ENCODE results near the gene GRN.
"Not testable (repeated sequence)": the region's sequence is repeated elsewhere in the genome, so short reads cannot be mapped to it uniquely, and the experiment has no call there.

Gene GRN

GRCh38 chr17:44363613-44364159 lies 18.6 kb downstream of the GRN start, which contains the start of gene FAM171A2:
Gene FAM171A2 (minus strand): TSS chr17:44363853. CDS start chr17:44363714, 139 bp downstream.
- DNase-seq, result peak; percentile 87

- not testable (repeated sequence) for DNase-seq
Observed at GRCh38 chr17:44365051-44365450, 19.9 kb downstream of the GRN start.

GRCh38 chr17:44367231-44367979 lies 22.3 kb downstream of the GRN start:
- no peak for DNase-seq

GRCh38 chr17:44368391-44369243 lies 23.5 kb downstream of the GRN start:
- DNase-seq, result not testable (repeated sequence)

- DNase-seq, result peak; percentile 69
Observed at GRCh38 chr17:44369414-44370023, 24.4 kb downstream of the GRN start.

GRCh38 chr17:44372036-44372435 lies 26.9 kb downstream of the GRN start:
- no peak for DNase-seq

GRCh38 chr17:44374306-44375195 lies 29.4 kb downstream of the GRN start:
- no peak for DNase-seq

- DNase-seq, result no peak
Observed at GRCh38 chr17:44375196-44376017, 30.3 kb downstream of the GRN start.

GRCh38 chr17:44376124-44376523 lies 31.0 kb downstream of the GRN start:
- DNase-seq, result peak; percentile 25

GRCh38 chr17:44376779-44377178 lies 31.7 kb downstream of the GRN start:
- DNase-seq, result no peak

GRCh38 chr17:44378171-44378705 lies 33.1 kb downstream of the GRN start:
- no peak for DNase-seq

GRCh38 chr17:44379887-44380286 lies 34.8 kb downstream of the GRN start:
- DNase-seq, result no peak

GRCh38 chr17:44380767-44381166 lies 35.7 kb downstream of the GRN start:
- DNase-seq, result no peak

GRCh38 chr17:44381810-44382305 lies 36.8 kb downstream of the GRN start:
- no peak for DNase-seq

GRCh38 chr17:44382917-44383316 lies 37.8 kb downstream of the GRN start:
- no peak for DNase-seq

- no peak for DNase-seq
Observed at GRCh38 chr17:44383363-44383762, 38.3 kb downstream of the GRN start.

GRCh38 chr17:44383861-44384260 lies 38.8 kb downstream of the GRN start:
- no peak for DNase-seq

- peak; percentile 54 for DNase-seq
Observed at GRCh38 chr17:44384281-44384822, 39.2 kb downstream of the GRN start.

GRCh38 chr17:44384823-44385286 lies 39.8 kb downstream of the GRN start:
- DNase-seq, result no peak
